HEK293 (cell line): ENCODE measurements around the gene MOSPD3.
A peak's percentile ranks its signal among the peaks of the same experiment; 100 is the strongest.

ENCODE experiments used
- GLIS2 ChIP-seq: fragments of 450-650 bp; formaldehyde crosslinking; IDR thresholded peaks from 2 replicates; pipeline ENCODE4 v1.5.1; 2016; ENCODE audit warnings: missing biosample characterization, missing genetic modification characterization
- KLF1 ChIP-seq: fragments of 450-650 bp; formaldehyde crosslinking; IDR thresholded peaks from 2 replicates; pipeline ENCODE4 v1.5.1; 2016; ENCODE audit warnings: missing biosample characterization, missing genetic modification characterization
- KLF10 ChIP-seq: fragments of 450-650 bp; IDR thresholded peaks from 2 replicates; pipeline ENCODE4 v1.5.1; 2018; ENCODE audit warnings: missing biosample characterization, mild to moderate bottlenecking, missing genetic modification characterization
- KLF8 ChIP-seq: fragments of 450-650 bp; formaldehyde crosslinking; IDR thresholded peaks from 2 replicates; pipeline ENCODE4 v1.5.1; 2016; ENCODE audit warnings: missing biosample characterization, missing genetic modification characterization
- MYNN ChIP-seq: fragments of 450-650 bp; formaldehyde crosslinking; IDR thresholded peaks from 2 replicates; pipeline ENCODE4 v1.5.1; 2016; ENCODE audit warnings: missing biosample characterization, missing genetic modification characterization, borderline replicate concordance
- PATZ1 ChIP-seq: fragments of 450-650 bp; formaldehyde crosslinking; IDR thresholded peaks from 2 replicates; pipeline ENCODE4 v1.5.1; 2016; ENCODE audit warnings: missing biosample characterization, missing genetic modification characterization
- REPIN1 ChIP-seq: fragments of 450-650 bp; formaldehyde crosslinking; IDR thresholded peaks from 2 replicates; pipeline ENCODE4 v1.5.1; 2017; ENCODE audit warnings: missing biosample characterization, missing genetic modification characterization, low read depth
- REST ChIP-seq: fragments of 450-650 bp; formaldehyde crosslinking; IDR thresholded peaks from 2 replicates; pipeline ENCODE4 v1.5.1; 2016; ENCODE audit warnings: missing biosample characterization, missing genetic modification characterization
- SP7 ChIP-seq: fragments of 450-650 bp; formaldehyde crosslinking; IDR thresholded peaks from 2 replicates; pipeline ENCODE4 v1.5.1; 2016; ENCODE audit warnings: missing biosample characterization, missing genetic modification characterization
- ZBTB1 ChIP-seq: fragments of 450-650 bp; formaldehyde crosslinking; IDR thresholded peaks from 2 replicates; pipeline ENCODE4 v1.5.1; 2016; ENCODE audit warnings: missing biosample characterization, missing genetic modification characterization
- ZBTB17 ChIP-seq: fragments of 450-650 bp; formaldehyde crosslinking; IDR thresholded peaks from 2 replicates; pipeline ENCODE4 v1.5.1; 2016; ENCODE audit warnings: missing biosample characterization, missing genetic modification characterization
- ZBTB20 ChIP-seq: fragments of 450-650 bp; formaldehyde crosslinking; IDR thresholded peaks from 2 replicates; pipeline ENCODE4 v1.5.1; 2016; ENCODE audit warnings: missing biosample characterization, missing genetic modification characterization
- ZBTB26 ChIP-seq: fragments of 450-650 bp; formaldehyde crosslinking; optimal IDR thresholded peaks from 2 replicates; pipeline ENCODE3; 2016; ENCODE audit warnings: missing biosample characterization, mild to moderate bottlenecking, missing genetic modification characterization
- ZBTB8A ChIP-seq: fragments of 450-650 bp; formaldehyde crosslinking; IDR thresholded peaks from 2 replicates; pipeline ENCODE4 v1.5.1; 2016; ENCODE audit warnings: missing biosample characterization, missing genetic modification characterization
- ZFHX2 ChIP-seq: fragments of 450-650 bp; formaldehyde crosslinking; conservative IDR thresholded peaks from 2 replicates; pipeline ENCODE4 v1.5.1; 2016; ENCODE audit warnings: missing biosample characterization, missing genetic modification characterization
- ZNF121 ChIP-seq: fragments of 450-650 bp; formaldehyde crosslinking; IDR thresholded peaks from 2 replicates; pipeline ENCODE4 v1.5.1; 2016; ENCODE audit warnings: missing biosample characterization, missing genetic modification characterization
- ZNF140 ChIP-seq: fragments of 450-650 bp; formaldehyde crosslinking; IDR thresholded peaks from 2 replicates; pipeline ENCODE4 v1.5.1; 2016; ENCODE audit warnings: missing biosample characterization, missing genetic modification characterization
- ZNF184 ChIP-seq: fragments of 450-650 bp; IDR thresholded peaks from 2 replicates; pipeline ENCODE4 v1.5.1; 2018; ENCODE audit warnings: missing biosample characterization, mild to moderate bottlenecking, missing genetic modification characterization
- ZNF221 ChIP-seq: fragments of 450-650 bp; formaldehyde crosslinking; IDR thresholded peaks from 2 replicates; pipeline ENCODE4 v1.5.1; 2017; ENCODE audit warnings: missing biosample characterization, missing genetic modification characterization, borderline replicate concordance
- ZNF274 ChIP-seq, 2 experiments: fragments of 200-500 bp in 1 of 2; fragments of 450-650 bp in 1 of 2; sonication (Bioruptor generic) in 1 of 2; formaldehyde crosslinking in 1 of 2; IDR thresholded peaks; 2 replicates each; pipeline versions ENCODE4 v1.5.1 to v1.6.1; 2014 to 2016; ENCODE audit warnings: borderline replicate concordance in 1 of 2, inconsistent platforms in 1 of 2, low read length in 1 of 2, missing biosample characterization in 1 of 2, missing genetic modification characterization in 1 of 2
- ZNF335 ChIP-seq: fragments of 450-650 bp; formaldehyde crosslinking; conservative IDR thresholded peaks from 2 replicates; pipeline ENCODE4 v1.5.1; 2016; ENCODE audit warnings: missing biosample characterization, missing genetic modification characterization
- ZNF423 ChIP-seq: fragments of 450-650 bp; formaldehyde crosslinking; IDR thresholded peaks from 2 replicates; pipeline ENCODE4 v1.5.1; 2016; ENCODE audit warnings: missing biosample characterization, missing genetic modification characterization
- ZNF529 ChIP-seq: fragments of 450-650 bp; formaldehyde crosslinking; IDR thresholded peaks from 2 replicates; pipeline ENCODE4 v1.5.1; 2017; ENCODE audit warnings: missing genetic modification characterization, missing biosample characterization; ENCODE audit not compliant: insufficient replicate concordance
- ZNF571 ChIP-seq: fragments of 450-650 bp; formaldehyde crosslinking; IDR thresholded peaks from 2 replicates; pipeline ENCODE4 v1.5.0; 2017; ENCODE audit warnings: missing biosample characterization, missing genetic modification characterization
- ZNF629 ChIP-seq: fragments of 450-650 bp; formaldehyde crosslinking; IDR thresholded peaks from 2 replicates; pipeline ENCODE4 v1.5.1; 2017; ENCODE audit warnings: missing biosample characterization, missing genetic modification characterization
- ZNF677 ChIP-seq: fragments of 450-650 bp; IDR thresholded peaks from 2 replicates; pipeline ENCODE4 v1.5.0; 2018; ENCODE audit warnings: missing biosample characterization, mild to moderate bottlenecking, missing genetic modification characterization, moderate library complexity
- ZNF776 ChIP-seq: fragments of 450-650 bp; formaldehyde crosslinking; IDR thresholded peaks from 2 replicates; pipeline ENCODE4 v1.5.0; 2017; ENCODE audit warnings: missing biosample characterization, missing genetic modification characterization, borderline replicate concordance
- ZNF791 ChIP-seq: fragments of 450-650 bp; formaldehyde crosslinking; IDR thresholded peaks from 2 replicates; pipeline ENCODE4 v1.5.1; 2016; ENCODE audit warnings: missing biosample characterization, missing genetic modification characterization
- ZSCAN30 ChIP-seq: fragments of 450-650 bp; IDR thresholded peaks from 2 replicates; pipeline ENCODE4 v1.5.1; 2018; ENCODE audit warnings: missing biosample characterization, mild to moderate bottlenecking, missing genetic modification characterization, moderate library complexity
- ZXDB ChIP-seq: fragments of 450-650 bp; formaldehyde crosslinking; IDR thresholded peaks from 2 replicates; pipeline ENCODE4 v1.5.1; 2016; ENCODE audit warnings: missing biosample characterization, missing genetic modification characterization

MOSPD3 gene

GRCh38 chr7:100655908-100656674 is 43.8 kb downstream of the MOSPD3 start, which contains the start of gene ACTL6B (continued):
- TF ChIP-seq GLIS2 (tag by site-specific recombination) (peak; percentile 37; the same call in 1 of the 2 replicates), ZNF529 (no peak), ZNF140 (tag by site-specific recombination) (no peak), ZFHX2 (peak; percentile 97), ZNF274 (IDR thresholded peaks at IDR 0.05; ENCODE audit: low read length) (no peak), ZNF274 (tag by site-specific recombination; IDR thresholded peaks at IDR 0.05; ENCODE audit: borderline replicate concordance) (no peak), ZNF335 (tag by site-specific recombination) (0 out of 2 replicates have a peak, but pooled peaks have one; percentile 23), ZNF184 (tag by site-specific recombination) (no peak), ZNF677 (tag by site-specific recombination) (no peak), KLF8 (tag by site-specific recombination) (peak; percentile 76; the same call in 1 of the 2 replicates), ZNF571 (no peak), ZNF121 (tag by site-specific recombination) (no peak), REST (tag by site-specific recombination) (peak; percentile 100), ZNF423 (tag by site-specific recombination) (no peak), ZXDB (tag by site-specific recombination) (0 out of 2 replicates have a peak, but pooled peaks have one; percentile 23), SP7 (tag by site-specific recombination) (no peak; the same call in 1 of the 2 replicates), ZSCAN30 (tag by site-specific recombination) (no peak), PATZ1 (tag by site-specific recombination) (peak; percentile 60), ZNF776 (tag by site-specific recombination) (no peak), ZBTB1 (tag by site-specific recombination) (0 out of 2 replicates have a peak, but pooled peaks have one; percentile 13), ZBTB8A (peak; percentile 64), ZNF221 (no peak), REPIN1 (tag by site-specific recombination) (no peak), ZNF629 (tag by site-specific recombination) (no peak; the same call in 1 of the 2 replicates), KLF1 (tag by site-specific recombination) (peak; percentile 58), MYNN (tag by site-specific recombination) (0 out of 2 replicates have a peak, but pooled peaks have one; percentile 28), ZBTB20 (tag by site-specific recombination) (peak; percentile 31; the same call in 1 of the 2 replicates), ZBTB26 (peak; percentile 62), KLF10 (tag by site-specific recombination) (peak; percentile 89), ZBTB17 (tag by site-specific recombination) (0 out of 2 replicates have a peak, but pooled peaks have one; percentile 35), ZNF791 (tag by site-specific recombination) (no peak)
